Stimulated activated CD8-positive, alpha-beta memory T cell treated with anti-CD3 and anti-CD28 coated beads, Interleukin-4, amount 100 ng/mL, for 48 hours (primary cell): ENCODE measurements around the gene ALDH1B1.
"Not testable (repeated sequence)": the region's sequence is repeated elsewhere in the genome, so short reads cannot be mapped to it uniquely, and the experiment has no call there.

Experiments used
- DNase-seq: peaks from one replicate; pipeline ENCODE4 v3.0.0-alpha.2; 2020

The ALDH1B1 gene

DNA sequence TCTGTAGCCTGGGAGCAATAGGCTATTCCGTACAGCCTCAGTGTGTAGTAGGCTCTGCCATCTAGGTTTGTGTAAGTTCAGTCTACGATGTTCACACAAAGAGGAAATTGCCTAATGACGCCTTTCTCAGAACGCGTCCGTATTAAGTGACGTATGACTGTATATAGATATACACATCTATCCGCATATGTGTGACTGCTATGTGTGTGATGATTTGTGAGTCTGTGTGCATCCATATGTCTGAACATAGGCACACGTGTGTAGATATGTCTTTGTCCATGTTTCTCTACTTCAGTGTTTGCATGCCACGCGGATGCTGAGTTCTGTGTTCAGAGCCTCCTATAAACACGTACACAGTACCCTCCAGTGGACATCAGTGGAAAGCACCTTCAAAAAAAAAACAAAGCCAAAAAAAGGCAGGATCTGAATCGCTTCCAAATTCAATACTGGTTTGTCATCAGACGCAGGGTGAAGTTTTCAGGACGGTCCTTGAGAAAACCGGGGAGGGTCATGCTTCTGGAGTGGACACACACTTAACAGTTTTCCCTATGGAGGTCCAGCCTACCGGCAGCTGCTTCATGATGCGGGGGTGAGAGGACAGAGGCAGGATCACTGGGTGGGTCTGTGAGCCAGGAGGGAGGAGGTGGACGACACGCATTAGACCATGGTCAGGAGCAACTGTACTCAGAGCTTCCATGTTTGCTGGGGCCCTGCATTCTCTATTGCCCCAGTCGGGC is 29.5 kb upstream of the ALDH1B1 start:
- no peak for DNase-seq

DNA sequence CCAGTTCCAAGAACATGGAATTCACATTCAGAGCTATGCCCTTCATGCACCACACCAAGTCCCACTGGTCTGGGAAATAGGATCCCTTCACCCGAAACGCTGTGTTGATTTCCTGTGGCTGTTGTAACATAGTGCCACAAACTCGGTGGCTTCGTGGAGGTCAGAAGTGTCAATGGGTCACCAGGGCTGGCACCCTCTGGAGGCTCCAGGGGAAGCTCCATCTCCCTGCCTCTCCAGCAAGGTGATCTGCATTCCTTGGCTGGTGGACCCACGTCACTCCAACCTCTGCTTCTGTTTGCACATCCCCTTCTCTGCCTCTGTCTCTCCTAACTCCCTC is 28.9 kb upstream of the ALDH1B1 start:
- no peak for DNase-seq

DNA sequence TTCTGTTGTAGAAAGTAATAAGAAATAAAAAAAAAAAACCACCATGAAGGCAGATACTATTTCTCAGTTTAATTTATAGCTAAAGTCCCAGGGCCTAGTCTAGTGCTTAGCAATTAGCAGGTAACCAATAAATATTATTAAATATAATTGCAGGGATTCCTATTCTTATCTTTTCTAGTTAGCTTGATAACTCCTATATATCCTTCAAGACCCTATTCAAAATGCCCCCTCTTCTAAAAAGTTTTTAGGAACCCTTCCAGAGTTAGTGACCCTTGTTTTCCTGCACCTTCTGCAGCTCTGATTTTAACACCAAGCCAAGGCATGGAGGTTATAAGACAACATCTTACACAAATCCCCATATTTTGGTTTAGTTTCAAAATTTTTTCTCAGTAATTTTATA is 24.6 kb upstream of the ALDH1B1 start:
- no peak for DNase-seq

DNA sequence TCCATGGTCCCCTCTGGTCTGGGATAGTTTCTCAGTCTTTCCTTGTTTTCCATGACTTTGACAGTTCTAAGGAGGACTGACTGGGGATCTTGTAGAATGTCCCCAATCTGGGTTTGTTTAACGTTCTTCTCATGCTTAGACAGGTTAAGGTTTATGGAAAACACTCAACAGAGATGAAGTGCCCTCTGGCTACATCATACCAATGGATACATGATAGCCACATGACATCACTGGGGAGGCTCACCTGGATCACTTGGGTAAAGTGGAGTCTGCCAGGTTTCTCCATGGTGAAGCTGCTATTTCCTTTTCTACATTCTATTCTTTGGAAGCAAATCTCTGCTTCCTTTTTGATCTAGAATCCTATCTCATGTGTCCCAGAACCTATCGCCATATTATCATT is 23.8 kb upstream of the ALDH1B1 start:
- DNase-seq, result no peak

DNA sequence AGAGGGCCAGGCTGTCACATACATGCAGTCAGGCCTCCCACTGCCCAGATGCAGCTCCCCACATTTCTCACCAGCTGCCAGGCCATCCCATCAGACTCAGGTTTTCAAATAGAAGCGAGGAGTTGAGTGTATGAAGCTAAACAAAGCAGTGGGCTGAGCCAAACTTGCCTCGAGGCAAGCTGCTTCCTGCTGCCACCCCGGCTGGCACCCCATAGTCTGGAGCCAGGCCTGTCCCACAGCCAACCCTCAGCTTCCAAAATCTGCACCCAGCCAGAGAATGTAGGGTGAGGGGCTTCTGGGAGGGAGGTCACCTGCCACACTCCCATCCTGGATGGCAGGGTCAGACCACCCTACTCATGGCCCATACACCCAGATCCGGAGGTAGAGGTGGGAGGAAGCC is 22.3 kb upstream of the ALDH1B1 start:
- no peak for DNase-seq

DNA sequence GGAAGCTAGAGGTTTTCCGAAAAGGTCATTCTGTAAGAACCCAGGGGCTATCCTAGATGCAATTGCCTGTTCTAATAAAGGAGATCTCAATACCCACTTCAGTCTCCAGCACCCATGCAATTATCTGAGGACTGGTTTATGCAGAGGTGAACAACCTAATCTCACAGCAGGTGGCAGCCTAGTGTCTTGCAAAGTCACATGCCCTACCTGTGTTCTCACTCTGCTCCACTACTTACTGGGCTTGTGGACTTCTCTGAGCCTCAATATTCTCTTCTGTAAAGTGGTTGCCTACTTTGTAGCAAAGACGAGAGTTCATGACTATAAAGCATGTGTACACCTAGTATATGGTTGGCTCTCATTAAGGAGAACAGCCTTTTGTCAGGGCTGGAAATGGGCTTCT is 21.0 kb upstream of the ALDH1B1 start:
- DNase-seq, result no peak

DNA sequence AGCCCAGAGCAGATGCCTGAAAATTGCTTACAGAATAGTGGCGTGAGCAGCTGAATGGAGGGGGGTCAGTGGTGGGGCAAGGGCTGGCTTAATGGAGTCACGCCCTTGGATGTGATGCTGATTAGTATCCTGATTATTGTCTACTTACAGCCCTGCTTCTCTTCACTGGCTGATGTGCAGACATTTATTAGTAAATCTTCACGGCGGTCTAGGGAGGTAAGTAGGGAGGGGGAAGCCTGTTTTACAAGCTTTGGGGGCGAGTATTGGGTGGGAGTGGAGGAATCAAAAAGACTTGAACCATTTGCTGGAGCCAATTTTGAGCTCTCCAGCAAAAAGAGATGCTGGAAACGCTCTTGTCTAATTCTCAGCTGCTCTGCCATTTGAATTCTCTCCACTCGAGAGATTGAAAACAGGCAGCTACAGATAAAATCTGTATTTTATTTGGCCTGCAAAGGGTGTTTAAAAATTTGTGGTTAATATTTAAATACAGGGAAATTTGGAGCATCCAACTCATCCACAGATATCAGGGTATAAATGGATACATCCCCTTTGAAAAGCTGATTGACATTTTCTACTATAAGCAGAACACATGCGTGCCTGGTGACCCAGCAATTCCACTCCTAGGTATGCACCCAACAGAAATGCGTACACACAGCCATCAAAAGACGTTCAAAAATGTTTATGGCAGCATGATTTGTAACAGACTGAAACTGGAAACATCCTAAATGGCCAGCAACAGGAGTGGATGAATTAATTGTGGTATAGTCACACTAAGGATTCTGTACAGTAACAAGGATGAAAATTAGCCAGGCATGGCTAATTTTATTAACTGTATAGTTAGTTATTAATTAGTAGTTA is 19.5 kb upstream of the ALDH1B1 start:
- DNase-seq, result no peak

DNA sequence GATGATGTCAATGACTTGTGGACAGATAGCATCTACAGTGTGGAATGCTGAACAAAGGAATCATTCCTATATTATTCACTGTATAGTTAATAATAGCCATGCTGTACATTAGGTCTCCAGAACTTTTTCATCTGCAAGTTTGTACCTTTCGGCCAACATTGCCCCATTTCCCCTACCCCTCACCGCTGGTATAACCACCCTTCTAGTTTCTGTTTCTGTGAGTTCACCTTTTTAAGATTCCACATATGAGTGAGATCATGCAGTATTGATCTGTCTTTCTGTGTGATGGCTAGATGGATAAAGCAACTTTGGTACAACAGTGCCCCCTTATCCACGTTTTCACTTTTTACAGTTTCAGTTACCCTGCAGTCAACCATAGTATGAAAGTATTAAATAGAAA is 18.8 kb upstream of the ALDH1B1 start:
- DNase-seq, result no peak

DNA sequence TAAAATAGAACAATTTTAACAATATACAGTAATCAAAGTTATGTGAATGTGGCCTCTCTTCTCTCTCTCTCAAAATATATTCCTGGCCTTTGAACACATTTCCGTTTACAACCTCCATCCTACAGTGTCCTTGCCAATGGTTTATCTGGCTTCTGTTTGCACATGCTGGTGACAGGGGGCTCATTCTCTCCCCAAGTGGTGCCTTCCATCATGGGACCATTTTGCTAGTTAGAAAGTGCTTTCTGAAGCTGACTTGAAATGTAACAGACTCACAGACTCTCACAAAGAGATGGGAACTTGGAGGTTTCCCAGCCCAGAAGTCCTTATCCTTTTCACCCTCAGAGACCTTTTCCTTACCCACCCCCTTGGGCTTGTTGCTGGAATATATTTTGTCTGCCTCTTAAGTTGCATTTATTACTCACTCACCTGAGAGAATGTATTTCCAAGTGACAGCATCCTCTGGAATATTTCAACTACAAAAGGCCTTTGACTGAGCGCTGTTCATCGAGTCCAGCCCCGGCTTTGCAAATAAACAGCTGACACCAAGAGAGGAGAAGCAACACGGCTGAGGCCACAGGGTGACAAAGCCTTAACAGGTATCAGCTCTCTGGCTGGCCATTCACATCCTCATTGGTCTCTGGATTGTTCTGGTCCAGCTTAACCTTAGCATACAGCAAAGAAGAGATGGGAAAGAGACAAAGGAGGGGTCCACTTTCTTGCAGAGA is 17.5 kb upstream of the ALDH1B1 start:
- DNase-seq, result no peak

DNA sequence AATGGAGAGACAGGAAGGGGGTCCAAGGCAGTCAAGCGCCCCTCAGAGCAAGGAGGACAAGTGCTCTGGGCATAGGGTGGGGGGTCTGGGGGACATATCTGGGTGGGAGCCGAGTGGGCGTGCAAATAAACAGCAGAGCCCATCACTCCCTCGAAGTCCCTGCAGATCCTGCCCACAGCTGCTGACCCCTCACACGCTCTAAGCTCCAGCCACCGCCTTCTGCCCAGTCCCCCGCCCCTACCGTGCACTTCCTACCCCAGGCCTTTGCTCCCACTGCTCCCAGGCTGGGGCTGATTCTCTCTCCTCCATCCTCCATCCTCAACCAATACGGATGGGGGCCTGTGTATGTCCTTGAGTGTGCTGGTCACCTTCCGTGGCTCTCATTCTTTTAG is 16.9 kb upstream of the ALDH1B1 start:
- no peak for DNase-seq

DNA sequence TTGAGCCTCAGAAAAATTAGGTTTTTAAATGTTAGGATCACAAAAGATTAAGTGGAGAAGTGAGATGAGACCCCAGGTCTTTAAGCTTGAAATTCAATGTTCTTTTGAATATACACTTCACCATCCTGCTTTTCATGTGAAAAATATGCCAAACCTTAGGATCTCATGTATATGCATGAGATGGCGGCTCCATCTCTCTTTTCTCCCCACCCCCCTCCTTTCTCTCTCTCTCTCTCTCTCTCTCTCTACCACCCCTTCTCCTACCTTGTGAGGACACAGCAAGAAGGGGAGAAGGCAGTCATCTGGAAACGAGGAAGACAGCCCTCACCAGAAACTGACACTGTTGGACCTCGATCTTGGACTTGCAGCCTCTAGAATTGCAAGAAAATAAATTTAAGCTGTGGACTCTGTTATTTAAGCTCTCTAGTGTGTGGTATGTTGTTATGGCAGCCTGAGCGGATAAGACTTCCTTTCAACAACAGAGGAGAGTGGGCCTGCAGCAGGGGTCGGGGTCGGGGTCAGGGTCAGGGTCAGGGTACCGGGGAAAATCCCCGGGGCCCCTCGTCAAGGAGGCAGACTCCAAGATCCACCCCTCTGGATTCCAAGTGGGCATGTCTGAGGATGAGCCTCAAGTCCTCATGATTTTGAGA is 16.4 kb upstream of the ALDH1B1 start:
- DNase-seq, result no peak

DNA sequence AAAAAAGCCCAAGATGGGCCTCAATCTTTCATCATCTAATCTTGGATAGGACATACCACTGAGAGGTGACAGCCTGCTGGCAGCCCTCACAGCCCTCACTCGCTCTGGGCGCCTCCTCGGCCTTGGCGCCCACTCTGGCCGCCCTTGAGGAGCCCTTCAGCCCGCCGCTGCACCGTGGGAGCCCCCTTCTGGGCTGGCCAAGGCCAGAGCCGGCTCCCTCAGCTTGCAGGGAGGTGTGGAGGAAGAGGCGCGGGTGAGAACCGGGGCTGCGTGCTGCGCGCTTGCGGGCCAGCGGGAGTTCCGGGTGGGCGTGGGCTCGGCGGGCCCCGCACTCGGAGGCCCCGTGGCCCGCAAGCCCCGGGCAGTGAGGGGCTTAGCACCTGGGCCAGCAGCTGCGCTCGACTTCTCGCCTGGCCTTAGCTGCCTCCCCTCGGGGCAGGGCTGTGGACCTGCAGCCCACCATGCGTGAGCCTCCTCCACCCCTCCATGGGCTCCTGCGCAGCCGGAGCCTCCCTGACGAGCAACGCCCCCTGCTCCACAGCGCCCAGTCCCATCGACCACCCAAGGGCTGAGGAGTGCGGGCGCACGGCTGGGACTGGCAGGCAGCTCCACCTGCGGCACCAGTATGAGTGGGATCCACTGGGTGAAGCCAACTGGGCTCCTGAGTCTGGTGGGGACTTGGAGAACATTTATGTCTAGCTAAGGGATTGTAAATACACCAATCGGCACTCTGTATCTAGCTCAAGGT is 15.0 kb upstream of the ALDH1B1 start:
- not testable (repeated sequence) for DNase-seq

DNA sequence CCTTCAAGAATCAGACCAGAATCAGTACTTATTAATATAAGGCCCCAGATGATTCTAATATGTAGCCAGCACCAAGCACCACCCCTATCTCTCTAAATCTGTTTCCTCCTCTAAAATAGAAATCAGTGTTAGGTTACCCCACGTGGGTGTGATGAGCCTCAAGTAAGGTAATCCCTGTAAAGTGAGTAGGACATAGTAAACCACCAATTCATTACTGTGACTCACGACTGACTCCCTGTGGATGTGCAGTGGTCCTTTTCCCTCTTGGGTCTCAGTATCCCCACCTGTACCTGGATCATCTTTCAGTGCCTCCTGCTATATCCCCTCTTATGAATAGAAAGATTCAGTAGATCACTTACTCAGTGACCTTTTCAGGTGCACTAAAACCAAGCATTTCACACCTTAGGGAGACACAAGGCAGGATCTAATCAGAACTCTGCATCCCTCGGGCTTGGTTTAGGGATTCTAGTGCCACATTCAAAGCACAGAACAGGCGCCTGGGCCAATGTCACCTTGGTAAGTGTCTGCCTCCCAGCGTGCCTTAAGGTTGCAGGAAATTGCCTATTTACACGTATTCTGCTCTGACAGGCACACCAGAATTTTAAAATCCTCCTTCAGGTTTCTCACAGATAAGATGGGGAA is 12.2 kb upstream of the ALDH1B1 start:
- no peak for DNase-seq

DNA sequence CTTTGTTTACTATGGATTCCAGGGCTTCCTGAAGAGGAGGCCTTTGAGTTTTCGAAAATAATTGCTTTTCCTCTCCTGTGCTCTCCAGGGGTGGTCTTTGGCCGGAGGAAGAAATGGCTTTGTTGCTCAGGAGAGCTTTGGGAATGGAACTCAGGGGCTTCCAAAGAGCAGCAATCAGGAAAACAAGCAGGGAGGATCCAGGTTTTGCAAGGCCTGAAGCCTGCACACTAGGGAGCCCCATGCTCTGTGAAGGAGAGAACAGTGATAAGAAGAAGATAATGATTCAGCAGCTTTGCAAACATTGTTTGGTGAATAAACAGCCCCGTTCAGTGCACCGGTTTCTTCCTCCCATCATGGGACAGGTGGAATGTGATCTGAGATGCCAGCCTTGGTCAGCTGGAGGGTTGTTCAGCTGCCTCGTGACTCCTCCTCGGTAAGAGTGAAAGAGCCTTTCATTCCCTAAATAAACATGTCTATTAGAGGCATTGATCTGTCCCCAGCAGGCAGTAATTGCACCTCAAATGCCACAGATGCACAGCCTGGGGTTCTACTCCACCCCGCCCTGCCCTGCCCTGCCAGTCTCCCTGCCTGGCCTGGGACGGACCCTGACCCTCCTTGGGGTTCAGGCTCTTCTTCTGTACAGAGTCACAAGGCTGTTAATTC is 11.5 kb upstream of the ALDH1B1 start:
- DNase-seq, result no peak

DNA sequence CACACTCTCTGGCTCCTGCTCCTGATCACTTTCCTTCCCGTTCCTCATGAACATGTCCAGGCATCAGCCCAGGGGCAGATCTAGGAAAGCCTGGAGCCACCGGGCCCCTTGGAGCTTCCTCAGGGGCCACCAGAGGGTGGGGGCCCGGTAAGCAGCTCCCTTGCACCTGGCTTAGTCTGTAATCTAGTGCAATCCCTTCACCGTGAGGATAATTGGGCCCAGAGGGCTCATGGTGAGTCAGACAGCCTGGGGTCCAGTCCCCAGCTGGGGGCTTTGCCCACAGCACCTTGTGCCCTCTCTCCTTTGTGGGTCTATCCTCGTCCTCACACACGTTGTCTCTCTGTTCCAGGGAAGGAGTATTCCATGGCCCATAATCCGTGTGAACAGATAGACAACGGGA is 10.4 kb upstream of the ALDH1B1 start:
- no peak for DNase-seq

DNA sequence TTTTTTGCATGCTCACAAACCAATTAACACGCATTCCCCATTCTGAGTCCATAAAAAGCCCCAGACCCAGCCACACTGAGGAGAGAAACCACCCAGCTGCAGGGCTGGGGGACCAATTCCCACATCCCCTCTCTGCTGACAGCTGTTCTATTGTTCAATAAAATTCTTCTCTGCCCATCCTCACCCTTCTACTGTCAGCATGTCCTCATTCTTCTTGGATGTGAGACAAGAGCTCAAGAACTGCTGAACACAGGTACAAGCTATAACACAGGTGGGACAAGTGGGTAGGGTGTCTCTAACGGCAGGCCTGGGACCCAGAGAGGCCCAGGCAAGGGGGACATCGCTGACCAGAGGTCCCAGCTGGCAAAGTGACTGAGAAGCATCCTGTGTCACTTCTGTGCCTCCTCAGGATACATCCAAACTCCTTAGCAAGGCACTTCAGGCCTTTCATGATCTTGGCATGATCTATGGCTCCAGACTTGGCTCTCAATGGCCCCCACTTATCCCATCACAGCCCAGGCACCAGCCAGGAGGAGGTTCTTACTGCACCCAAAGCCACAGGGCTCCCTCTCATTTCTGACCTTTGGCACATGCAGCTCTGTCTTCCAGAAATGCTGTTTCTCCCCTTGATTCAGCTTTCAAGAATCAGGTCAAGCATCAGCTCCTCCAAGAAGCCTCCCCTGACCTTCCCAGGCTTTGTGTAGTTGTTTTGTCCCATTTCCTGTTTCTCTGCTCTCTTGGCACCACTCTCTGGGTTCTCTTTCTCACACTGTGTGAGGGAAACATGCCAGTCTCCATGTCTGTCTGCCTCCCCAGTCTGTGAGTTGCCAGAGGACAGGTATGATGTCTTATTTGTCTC is 7.3 kb upstream of the ALDH1B1 start:
- DNase-seq, result no peak

DNA sequence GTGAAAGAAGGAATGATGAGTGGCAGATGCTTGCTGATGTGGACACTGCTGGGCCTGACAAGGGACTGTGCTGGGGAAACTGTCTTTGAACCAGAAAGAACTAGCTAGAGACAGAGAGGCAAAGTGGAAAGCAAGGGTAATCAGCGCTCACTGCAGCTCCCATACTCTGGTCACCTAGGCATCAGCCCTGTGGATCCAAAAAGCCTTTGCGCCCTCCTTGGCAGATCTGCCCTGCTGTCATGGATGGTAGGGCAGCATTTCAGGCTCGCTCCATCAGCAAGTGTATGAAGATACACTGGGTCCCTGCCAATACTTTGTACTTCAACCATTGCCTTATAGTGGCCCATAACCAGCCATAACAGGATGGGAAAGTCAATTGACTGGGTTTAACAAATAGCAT is 6.6 kb upstream of the ALDH1B1 start:
- no peak for DNase-seq

DNA sequence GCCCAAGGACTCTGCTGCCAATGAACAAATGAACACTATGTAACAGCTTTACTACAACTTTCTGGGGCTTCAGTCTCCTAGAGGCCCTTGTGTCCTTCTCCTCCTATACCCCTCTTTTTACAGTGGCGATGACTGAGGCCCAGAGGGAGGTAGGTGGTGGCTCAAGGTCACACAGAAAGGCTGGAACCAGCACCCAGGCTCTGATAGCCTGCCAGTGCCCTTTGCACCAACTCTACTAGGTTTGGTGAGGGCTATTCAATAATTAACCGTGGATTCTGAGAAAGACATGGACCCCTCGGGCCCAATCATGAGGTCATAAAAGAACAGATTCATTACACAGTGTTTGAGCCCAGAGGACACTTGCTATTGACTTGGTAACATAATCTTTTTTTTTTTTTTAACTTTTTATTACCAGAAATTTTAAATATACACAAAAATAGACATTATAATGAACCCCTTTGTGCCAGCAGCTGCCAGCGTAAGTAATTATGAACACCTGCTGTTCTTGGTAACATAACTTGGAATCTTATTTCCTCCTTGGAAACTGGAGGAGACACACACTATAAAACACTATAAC is 6.1 kb upstream of the ALDH1B1 start:
- no peak for DNase-seq

DNA sequence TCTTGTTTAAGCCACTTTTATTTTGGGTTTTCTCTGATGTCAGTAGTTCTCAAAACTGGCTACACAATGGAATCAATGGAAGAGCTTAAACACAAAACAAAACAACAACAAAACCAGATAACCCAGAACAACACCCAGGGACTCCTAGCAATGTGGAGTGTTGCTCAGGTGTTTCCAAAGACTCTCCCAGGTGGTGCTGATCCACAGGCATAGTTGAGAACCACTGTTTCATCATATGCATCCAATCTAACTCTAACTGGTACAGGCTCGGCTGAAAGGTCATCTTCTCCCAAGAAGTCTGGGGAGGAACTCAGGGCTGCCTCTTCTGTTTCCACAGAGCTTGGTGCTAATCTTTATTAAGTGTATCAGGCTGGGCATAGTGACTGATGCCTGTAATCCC is 5.4 kb upstream of the ALDH1B1 start:
- no peak for DNase-seq

DNA sequence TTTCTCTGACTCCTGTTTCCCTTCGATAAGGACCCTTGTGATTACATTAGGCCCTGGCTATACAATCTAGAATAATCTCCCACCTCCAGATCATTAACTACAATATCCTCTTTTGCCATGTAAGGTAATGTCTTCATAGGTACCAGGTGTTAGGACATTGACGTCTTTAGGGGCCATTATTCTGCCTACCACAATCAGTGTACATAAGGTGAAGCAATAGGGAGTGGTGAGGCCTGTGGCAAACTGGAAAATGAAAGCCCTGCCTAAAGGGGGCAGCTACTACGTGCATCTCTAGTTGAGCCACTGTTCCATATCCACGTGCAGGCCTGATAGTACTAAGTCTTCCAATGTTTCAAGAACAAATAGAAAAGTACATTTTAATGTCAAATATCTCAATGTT is 4.8 kb upstream of the ALDH1B1 start:
- no peak for DNase-seq
